HuH-7 (cell line): ENCODE results near the gene MINDY4.

Source experiments
- DNase-seq: peaks from one replicate; pipeline ENCODE4 v3.0.0; 2011; ENCODE audit warnings: low spot score

The MINDY4 gene

GRCh38 chr7:30836991-30837390, 65.8 kb downstream of the MINDY4 start:
- DNase-seq: no peak

GRCh38 chr7:30837581-30837980, 66.4 kb downstream of the MINDY4 start:
- no peak for DNase-seq

GRCh38 chr7:30838008-30838407, 66.8 kb downstream of the MINDY4 start:
- no peak for DNase-seq

- DNase-seq: no peak
Observed at GRCh38 chr7:30840141-30841024, 69.2 kb downstream of the MINDY4 start.

GRCh38 chr7:30841025-30841735, 70.0 kb downstream of the MINDY4 start:
- no peak for DNase-seq

- DNase-seq: no peak
Observed at GRCh38 chr7:30841801-30842541, 70.8 kb downstream of the MINDY4 start.

- no peak for DNase-seq
Observed at GRCh38 chr7:30842542-30843451, 71.6 kb downstream of the MINDY4 start.

GRCh38 chr7:30843741-30844482, 72.7 kb downstream of the MINDY4 start:
- DNase-seq: no peak

- DNase-seq: no peak
Observed at GRCh38 chr7:30844483-30844874, 73.3 kb downstream of the MINDY4 start.

GRCh38 chr7:30844916-30845315, 73.7 kb downstream of the MINDY4 start:
- no peak for DNase-seq

- DNase-seq: no peak
Observed at GRCh38 chr7:30845426-30846135, 74.4 kb downstream of the MINDY4 start.

GRCh38 chr7:30846378-30846777, 75.2 kb downstream of the MINDY4 start:
- DNase-seq: no peak

GRCh38 chr7:30848121-30848855, 77.1 kb downstream of the MINDY4 start:
- no peak for DNase-seq

GRCh38 chr7:30849565-30849964, 78.3 kb downstream of the MINDY4 start:
- DNase-seq: no peak

- no peak for DNase-seq
Observed at GRCh38 chr7:30850426-30850825, 79.2 kb downstream of the MINDY4 start.

GRCh38 chr7:30851651-30852307, 80.6 kb downstream of the MINDY4 start:
- DNase-seq: no peak

GRCh38 chr7:30852308-30852684, 81.1 kb downstream of the MINDY4 start:
- no peak for DNase-seq

- DNase-seq: no peak
Observed at GRCh38 chr7:30852744-30853288, 81.6 kb downstream of the MINDY4 start.

GRCh38 chr7:30853576-30853975, 82.4 kb downstream of the MINDY4 start:
- no peak for DNase-seq
